IMR-90 (cell line): ENCODE results near the gene JMJD6.

Experiments
- CEBPB ChIP-seq: IDR thresholded peaks from 2 replicates; pipeline ENCODE4 v1.6.1; 2012; ENCODE audit warnings: low read depth, low read length, improper control_type of control experiment
- FOS ChIP-seq: fragments of 150-350 bp; IDR thresholded peaks from 2 replicates; pipeline ENCODE4 v1.6.1; 2016; ENCODE audit warnings: low read depth, low read length
- MAZ ChIP-seq: IDR thresholded peaks from 2 replicates; pipeline ENCODE4 v1.6.1; 2012; ENCODE audit warnings: low read depth, mild to moderate bottlenecking, low read length, improper control_type of control experiment, moderate library complexity, borderline replicate concordance
- POLR2A ChIP-seq: IDR thresholded peaks from 2 replicates; pipeline ENCODE4 v1.6.1; 2012; ENCODE audit warnings: mild to moderate bottlenecking, low read depth, low read length
- RAD21 ChIP-seq: IDR thresholded peaks from 2 replicates; pipeline ENCODE4 v1.6.1; 2012; ENCODE audit warnings: low read length, improper control_type of control experiment
- TF ChIP-seq, protein P1 (sequence below): conservative IDR thresholded peaks from 2 replicates; pipeline ENCODE4 v1.5.1; 2012; ENCODE audit warnings: mild to moderate bottlenecking, low read depth, low read length, improper control_type of control experiment

DNA sequence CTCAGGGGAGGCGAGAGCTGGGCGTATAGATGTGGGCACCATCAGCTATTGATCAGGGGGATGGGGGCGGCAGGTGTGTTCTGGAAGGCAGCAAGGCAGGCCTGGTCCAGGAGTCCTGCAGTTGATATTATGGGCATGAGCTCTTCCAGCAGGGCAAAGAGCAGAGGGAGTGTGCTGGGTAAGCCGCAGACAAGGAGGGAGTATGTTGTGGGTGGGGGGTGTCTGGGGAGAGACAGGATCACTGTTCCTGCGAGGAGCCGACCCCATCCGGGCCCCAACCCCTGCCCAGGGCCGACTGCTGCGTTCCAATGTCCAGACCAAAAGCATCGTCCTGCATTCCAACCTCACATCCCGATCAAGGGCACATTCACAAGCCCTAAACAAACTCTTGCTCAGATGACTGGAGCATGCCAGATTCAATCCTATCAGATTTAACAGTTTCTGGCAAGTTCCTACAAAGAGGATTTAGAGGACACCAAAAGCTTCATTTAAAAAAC, 24.9 kb downstream of the JMJD6 start:
- TF ChIP-seq, protein P1, sequence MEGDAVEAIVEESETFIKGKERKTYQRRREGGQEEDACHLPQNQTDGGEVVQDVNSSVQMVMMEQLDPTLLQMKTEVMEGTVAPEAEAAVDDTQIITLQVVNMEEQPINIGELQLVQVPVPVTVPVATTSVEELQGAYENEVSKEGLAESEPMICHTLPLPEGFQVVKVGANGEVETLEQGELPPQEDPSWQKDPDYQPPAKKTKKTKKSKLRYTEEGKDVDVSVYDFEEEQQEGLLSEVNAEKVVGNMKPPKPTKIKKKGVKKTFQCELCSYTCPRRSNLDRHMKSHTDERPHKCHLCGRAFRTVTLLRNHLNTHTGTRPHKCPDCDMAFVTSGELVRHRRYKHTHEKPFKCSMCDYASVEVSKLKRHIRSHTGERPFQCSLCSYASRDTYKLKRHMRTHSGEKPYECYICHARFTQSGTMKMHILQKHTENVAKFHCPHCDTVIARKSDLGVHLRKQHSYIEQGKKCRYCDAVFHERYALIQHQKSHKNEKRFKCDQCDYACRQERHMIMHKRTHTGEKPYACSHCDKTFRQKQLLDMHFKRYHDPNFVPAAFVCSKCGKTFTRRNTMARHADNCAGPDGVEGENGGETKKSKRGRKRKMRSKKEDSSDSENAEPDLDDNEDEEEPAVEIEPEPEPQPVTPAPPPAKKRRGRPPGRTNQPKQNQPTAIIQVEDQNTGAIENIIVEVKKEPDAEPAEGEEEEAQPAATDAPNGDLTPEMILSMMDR: no peak
- TF ChIP-seq MAZ (no peak), POLR2A (no peak), CEBPB (no peak), RAD21 (no peak), FOS (no peak)
